Subcutaneous adipose tissue (tissue), 4 donors: ENCODE measurements around the gene DDX52. TPM values are rescaled to one million over a fixed set of nuclear protein-coding genes. Genes with fewer than 3 reads are reported as not detected.

Experiments
- small RNA-seq: library from RNA; depleted of rRNA; stranded (forward); fragments of <200 nt; gene quantifications from one replicate; pipeline ENCODE3, GENCODE V24; 2016
- total RNA-seq, 4 donors: library from RNA; depleted of rRNA; stranded (reverse); fragments of >200 nt; gene quantifications; one replicate each; pipeline ENCODE4 v1.1.0, GENCODE V29; 2016
- TF ChIP-seq, protein P1 (sequence below): fragments of 450-650 bp; IDR thresholded peaks from one replicate; pipeline ENCODE4 v1.5.1; 2016; ENCODE audit warnings: low read depth, mild to moderate bottlenecking, control low read depth, antibody characterized with exemption, moderate library complexity

The DDX52 gene
- total RNA-seq, 4 donors from 2014 or later: 15.6 to 21.0 (median 17.3) TPM

DNA sequence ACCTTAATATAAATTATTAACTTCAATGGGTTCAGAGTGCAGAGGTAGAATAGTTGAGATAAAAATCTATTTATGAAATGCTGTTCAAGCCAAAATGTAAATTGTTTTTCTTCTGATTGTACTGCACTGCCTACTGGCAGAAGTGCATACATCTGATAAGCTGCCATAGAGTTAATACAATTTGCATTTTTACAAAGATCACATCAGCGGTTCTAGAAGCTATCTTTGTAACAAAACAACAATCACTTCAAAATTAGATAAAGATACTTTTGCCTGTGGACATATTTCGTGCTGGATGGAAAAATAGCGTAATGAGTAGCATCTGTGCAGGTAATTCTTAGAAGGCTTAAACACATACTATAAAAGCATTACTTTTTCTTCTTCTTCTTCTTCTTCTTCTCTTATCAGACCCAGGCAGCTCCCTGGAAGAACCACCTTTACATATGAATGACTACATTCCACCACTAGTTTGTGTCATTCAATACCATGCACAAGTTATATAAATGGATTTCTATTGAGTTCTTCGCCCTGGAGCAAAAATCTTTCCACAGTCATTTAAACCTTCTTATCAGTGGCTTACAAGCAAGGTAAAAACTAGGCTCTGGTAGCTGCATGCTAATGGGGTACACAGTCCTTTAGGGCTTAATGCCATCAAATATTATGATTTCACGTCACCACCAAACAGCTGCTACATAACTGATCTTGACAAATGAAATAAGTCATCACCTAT, 81.1 kb downstream of the DDX52 start:
- TF ChIP-seq, protein P1, sequence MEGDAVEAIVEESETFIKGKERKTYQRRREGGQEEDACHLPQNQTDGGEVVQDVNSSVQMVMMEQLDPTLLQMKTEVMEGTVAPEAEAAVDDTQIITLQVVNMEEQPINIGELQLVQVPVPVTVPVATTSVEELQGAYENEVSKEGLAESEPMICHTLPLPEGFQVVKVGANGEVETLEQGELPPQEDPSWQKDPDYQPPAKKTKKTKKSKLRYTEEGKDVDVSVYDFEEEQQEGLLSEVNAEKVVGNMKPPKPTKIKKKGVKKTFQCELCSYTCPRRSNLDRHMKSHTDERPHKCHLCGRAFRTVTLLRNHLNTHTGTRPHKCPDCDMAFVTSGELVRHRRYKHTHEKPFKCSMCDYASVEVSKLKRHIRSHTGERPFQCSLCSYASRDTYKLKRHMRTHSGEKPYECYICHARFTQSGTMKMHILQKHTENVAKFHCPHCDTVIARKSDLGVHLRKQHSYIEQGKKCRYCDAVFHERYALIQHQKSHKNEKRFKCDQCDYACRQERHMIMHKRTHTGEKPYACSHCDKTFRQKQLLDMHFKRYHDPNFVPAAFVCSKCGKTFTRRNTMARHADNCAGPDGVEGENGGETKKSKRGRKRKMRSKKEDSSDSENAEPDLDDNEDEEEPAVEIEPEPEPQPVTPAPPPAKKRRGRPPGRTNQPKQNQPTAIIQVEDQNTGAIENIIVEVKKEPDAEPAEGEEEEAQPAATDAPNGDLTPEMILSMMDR: no peak

Small RNA genes within 50 kb of the gene (small RNA-seq; reads per million reads assigned to genes)
- not detected for gene MIR378J

Other genes starting within 250 kb of the DDX52 start
- 100 to 1,000 TPM in 1 of 4 donors, 10 to 100 TPM in 3; 30.6 to 102 (median 50.5) TPM for gene ACACA, start 236.6 kb downstream of the DDX52 start, total RNA-seq
- 10 to 100 TPM; 10.2 to 14.0 (median 11.7) TPM for gene TADA2A, start 236.6 kb downstream of the DDX52 start, total RNA-seq
- 10 to 100 TPM; 10.8 to 23.1 (median 15.8) TPM for gene DUSP14, start 153.6 kb downstream of the DDX52 start, total RNA-seq
- gene SYNRG, start 34.0 kb downstream of the DDX52 start, total RNA-seq: 10 to 100 TPM; 27.4 to 46.5 (median 31.0) TPM
- not detected for gene HNF1B, start 101.6 kb upstream of the DDX52 start, total RNA-seq